ENCODE results near the gene MRPL1. TPM values are rescaled to one million over a fixed set of nuclear protein-coding genes. Genes with fewer than 3 reads are reported as not detected.
A peak's percentile ranks its signal among the peaks of the same experiment; 100 is the strongest.

The MRPL1 gene
- total RNA-seq, 1 donor = 23.2 TPM

DNA sequence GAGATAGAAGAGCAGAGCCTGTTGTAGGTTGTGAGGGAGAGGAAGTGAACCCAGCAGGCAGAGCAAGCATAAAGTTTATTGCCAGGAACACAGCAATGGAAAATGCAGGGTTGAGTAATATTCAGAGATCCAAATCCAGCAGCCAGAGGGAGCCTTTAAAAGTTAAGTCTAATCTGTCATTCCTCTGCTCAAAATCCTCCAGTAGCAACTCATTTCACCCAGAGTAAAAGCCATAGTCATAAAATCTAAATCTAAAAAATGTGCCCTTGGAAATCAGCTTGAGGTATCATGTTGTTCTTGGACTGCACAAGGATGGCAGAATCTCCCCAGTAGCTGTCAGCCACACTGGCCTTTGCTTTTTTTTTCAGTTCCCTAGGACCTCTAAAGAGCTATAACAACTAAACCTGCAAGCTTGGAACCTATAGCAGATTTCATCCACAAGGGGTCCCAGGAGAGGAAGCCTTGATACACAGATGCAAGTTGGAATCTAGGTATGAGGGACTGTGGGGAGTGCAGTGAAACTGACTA is 131.6 kb downstream of the MRPL1 start:
- peak; percentile 48 for DNase-seq (ENCODE audit: insufficient read length, low spot score, missing footprints)
- TF ChIP-seq, protein P1, sequence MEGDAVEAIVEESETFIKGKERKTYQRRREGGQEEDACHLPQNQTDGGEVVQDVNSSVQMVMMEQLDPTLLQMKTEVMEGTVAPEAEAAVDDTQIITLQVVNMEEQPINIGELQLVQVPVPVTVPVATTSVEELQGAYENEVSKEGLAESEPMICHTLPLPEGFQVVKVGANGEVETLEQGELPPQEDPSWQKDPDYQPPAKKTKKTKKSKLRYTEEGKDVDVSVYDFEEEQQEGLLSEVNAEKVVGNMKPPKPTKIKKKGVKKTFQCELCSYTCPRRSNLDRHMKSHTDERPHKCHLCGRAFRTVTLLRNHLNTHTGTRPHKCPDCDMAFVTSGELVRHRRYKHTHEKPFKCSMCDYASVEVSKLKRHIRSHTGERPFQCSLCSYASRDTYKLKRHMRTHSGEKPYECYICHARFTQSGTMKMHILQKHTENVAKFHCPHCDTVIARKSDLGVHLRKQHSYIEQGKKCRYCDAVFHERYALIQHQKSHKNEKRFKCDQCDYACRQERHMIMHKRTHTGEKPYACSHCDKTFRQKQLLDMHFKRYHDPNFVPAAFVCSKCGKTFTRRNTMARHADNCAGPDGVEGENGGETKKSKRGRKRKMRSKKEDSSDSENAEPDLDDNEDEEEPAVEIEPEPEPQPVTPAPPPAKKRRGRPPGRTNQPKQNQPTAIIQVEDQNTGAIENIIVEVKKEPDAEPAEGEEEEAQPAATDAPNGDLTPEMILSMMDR (IDR thresholded peaks at IDR 0.05; ENCODE audit: extremely low read depth, low read depth, low read length) = peak; percentile 61
- H4K20me1 ChIP-seq (ENCODE audit: insufficient read depth, low read length) = no peaks in the 10 kb centered on the region
- peaks cover 2% of the 10 kb centered on the region for H3K27me3 ChIP-seq (ENCODE audit: insufficient read depth, low read length)
- no peaks in the 10 kb centered on the region for H3K79me2 ChIP-seq (ENCODE audit: insufficient read depth, low read length)
- no peak overlapping the region for H2AFZ ChIP-seq (ENCODE audit: low read length)
- peaks cover 2% of the 10 kb centered on the region for H3K4me1 ChIP-seq (ENCODE audit: insufficient read depth, low read length)
- H3K4me2 ChIP-seq (ENCODE audit: insufficient read depth, low read length) = no peak overlapping the region
- H3K27ac ChIP-seq (ENCODE audit: low read depth, low read length) = no peak overlapping the region
- H3K4me3 ChIP-seq (ENCODE audit: insufficient read depth, low read length) = no peak overlapping the region
- no peaks in the 10 kb centered on the region for H3K9me3 ChIP-seq (ENCODE audit: low read depth, low read length)
- no peaks in the 10 kb centered on the region for H3K36me3 ChIP-seq (ENCODE audit: insufficient read depth, low read length)

DNA sequence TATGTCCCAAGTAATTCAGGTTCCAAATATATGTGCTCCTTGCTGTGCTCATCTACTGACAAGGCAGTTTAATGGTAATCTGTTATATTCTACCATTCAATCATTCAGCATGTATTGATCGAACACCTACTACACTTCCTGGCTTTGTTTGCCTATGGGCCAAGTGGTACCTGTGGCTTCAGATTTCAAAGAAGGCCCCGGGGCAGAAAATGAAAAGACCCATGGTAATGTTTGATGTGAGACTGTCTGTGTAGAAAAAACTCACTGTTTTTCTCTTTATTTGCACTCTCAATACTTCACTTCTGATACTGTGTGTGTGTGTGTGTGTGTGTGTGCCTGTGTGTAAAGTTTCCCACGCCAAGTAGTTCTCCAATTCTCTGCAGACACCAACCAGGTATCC is 133.4 kb downstream of the MRPL1 start:
- Histone ChIP-seq H2AFZ (ENCODE audit: low read length) (no peak overlapping the region), H3K9me3 (ENCODE audit: low read depth, low read length) (no peaks in the 10 kb centered on the region), H4K20me1 (ENCODE audit: insufficient read depth, low read length) (no peaks in the 10 kb centered on the region), H3K4me2 (ENCODE audit: insufficient read depth, low read length) (no peak overlapping the region), H3K4me1 (ENCODE audit: insufficient read depth, low read length) (peaks cover 2% of the 10 kb centered on the region), H3K27ac (ENCODE audit: low read depth, low read length) (no peak overlapping the region), H3K27me3 (ENCODE audit: insufficient read depth, low read length) (peaks cover 2% of the 10 kb centered on the region), H3K4me3 (ENCODE audit: insufficient read depth, low read length) (no peak overlapping the region), H3K79me2 (ENCODE audit: insufficient read depth, low read length) (no peaks in the 10 kb centered on the region), H3K36me3 (ENCODE audit: insufficient read depth, low read length) (no peaks in the 10 kb centered on the region)
- TF ChIP-seq, protein P1 (IDR thresholded peaks at IDR 0.05; ENCODE audit: extremely low read depth, low read depth, low read length) = no peak
- no peak for DNase-seq (ENCODE audit: insufficient read length, low spot score, missing footprints)

DNA sequence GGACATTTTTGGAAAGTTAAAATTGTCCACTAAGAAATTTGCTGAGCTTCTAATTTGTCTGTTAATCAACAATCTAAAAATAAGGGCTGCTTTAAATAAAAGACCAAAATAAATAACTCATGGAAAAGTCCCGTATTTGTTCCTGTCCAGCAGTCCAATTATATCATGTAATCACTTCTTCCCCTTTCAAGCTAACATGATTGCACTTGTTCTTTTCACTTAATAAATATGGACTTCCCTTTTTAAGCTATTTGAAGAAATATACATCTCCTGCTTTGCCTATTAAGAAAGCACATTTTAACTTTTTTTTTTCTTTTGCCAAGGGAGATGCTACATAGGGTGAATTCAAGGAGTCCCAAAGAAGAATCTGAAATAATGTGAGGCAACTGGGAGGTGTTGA is 138.9 kb downstream of the MRPL1 start:
- no peak for DNase-seq (ENCODE audit: insufficient read length, low spot score, missing footprints)
- Histone ChIP-seq H3K27ac (ENCODE audit: low read depth, low read length) (no peak overlapping the region), H3K4me3 (ENCODE audit: insufficient read depth, low read length) (no peak overlapping the region), H3K9me3 (ENCODE audit: low read depth, low read length) (no peaks in the 10 kb centered on the region), H4K20me1 (ENCODE audit: insufficient read depth, low read length) (no peaks in the 10 kb centered on the region), H3K79me2 (ENCODE audit: insufficient read depth, low read length) (no peaks in the 10 kb centered on the region), H3K4me2 (ENCODE audit: insufficient read depth, low read length) (no peak overlapping the region), H3K4me1 (ENCODE audit: insufficient read depth, low read length) (no peaks in the 10 kb centered on the region), H2AFZ (ENCODE audit: low read length) (no peak overlapping the region), H3K27me3 (ENCODE audit: insufficient read depth, low read length) (peaks cover 2% of the 10 kb centered on the region), H3K36me3 (ENCODE audit: insufficient read depth, low read length) (no peaks in the 10 kb centered on the region)
- TF ChIP-seq, protein P1 (IDR thresholded peaks at IDR 0.05; ENCODE audit: extremely low read depth, low read depth, low read length) = no peak

DNA sequence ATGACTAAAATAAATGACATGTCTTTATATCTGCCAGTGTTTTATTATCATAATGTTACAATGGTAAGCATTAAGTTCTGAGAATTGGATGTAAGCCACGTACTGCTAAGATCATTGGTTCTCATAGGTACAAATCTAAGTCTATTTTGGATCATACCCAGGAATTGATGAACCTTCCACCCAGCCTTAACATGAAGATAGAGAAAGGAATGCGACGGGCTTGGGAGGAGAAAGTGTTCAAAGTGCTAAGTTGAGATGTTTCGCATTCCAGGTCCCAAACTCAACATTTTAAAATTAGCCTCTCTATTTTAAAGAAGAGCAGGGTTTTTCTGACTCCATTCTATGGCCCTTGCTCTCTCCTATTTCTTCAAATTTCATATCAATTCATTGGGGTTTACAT is 139.6 kb downstream of the MRPL1 start:
- TF ChIP-seq, protein P1 (IDR thresholded peaks at IDR 0.05; ENCODE audit: extremely low read depth, low read depth, low read length) = no peak
- H3K27me3 ChIP-seq (ENCODE audit: insufficient read depth, low read length) = peaks cover 2% of the 10 kb centered on the region
- H3K36me3 ChIP-seq (ENCODE audit: insufficient read depth, low read length) = no peaks in the 10 kb centered on the region
- H3K4me1 ChIP-seq (ENCODE audit: insufficient read depth, low read length) = no peaks in the 10 kb centered on the region
- no peak overlapping the region for H3K4me2 ChIP-seq (ENCODE audit: insufficient read depth, low read length)
- no peak overlapping the region for H3K4me3 ChIP-seq (ENCODE audit: insufficient read depth, low read length)
- H2AFZ ChIP-seq (ENCODE audit: low read length) = no peak overlapping the region
- H3K27ac ChIP-seq (ENCODE audit: low read depth, low read length) = no peak overlapping the region
- DNase-seq (ENCODE audit: insufficient read length, low spot score, missing footprints) = peak; percentile 29
- no peaks in the 10 kb centered on the region for H4K20me1 ChIP-seq (ENCODE audit: insufficient read depth, low read length)
- H3K9me3 ChIP-seq (ENCODE audit: low read depth, low read length) = no peaks in the 10 kb centered on the region
- no peaks in the 10 kb centered on the region for H3K79me2 ChIP-seq (ENCODE audit: insufficient read depth, low read length)

Small RNA genes within 50 kb of the gene (small RNA-seq; reads per million reads assigned to genes)
- not detected for gene AC112225.1

Other genes starting within 250 kb of the MRPL1 start
- gene CNOT6L, start 43.5 kb upstream of the MRPL1 start, total RNA-seq = 15.2 and 17.4 TPM in 2 replicates
- gene FRAS1, start 194.5 kb downstream of the MRPL1 start, total RNA-seq = 5.1 and 7.4 TPM in 2 replicates

All from osteoblast (primary cell).